GM21786 (cell line): ENCODE data around the gene MRPS24.

Source experiments
- ATAC-seq: cut with Tn5 transposase; IDR thresholded peaks from one replicate; pipeline ENCODE4 v1.9.1; 2021; ENCODE audit not compliant: unreplicated experiment

The MRPS24 gene

GRCh38 chr7:43877968-43878864, 8.9 kb upstream of the MRPS24 start:
- no peak for ATAC-seq

- no peak for ATAC-seq
These were observed 7.8 kb upstream of the MRPS24 start for GRCh38 chr7:43876976-43877745.

- no peak for ATAC-seq
These were observed 6.9 kb upstream of the MRPS24 start for GRCh38 chr7:43876241-43876640.

GRCh38 chr7:43873300-43873699, 4.0 kb upstream of the MRPS24 start:
- no peak for ATAC-seq

GRCh38 chr7:43872406-43873110, 3.2 kb upstream of the MRPS24 start:
- ATAC-seq, result no peak

GRCh38 chr7:43871064-43871463, 1.7 kb upstream of the MRPS24 start:
- ATAC-seq, result no peak

- ATAC-seq, result no peak
These were observed 999 bp upstream of the MRPS24 start for GRCh38 chr7:43870316-43870715.

GRCh38 chr7:43869867-43870240, 537 bp upstream of the MRPS24 start:
- ATAC-seq, result no peak

- ATAC-seq, result no peak
These were observed 674 bp downstream of the MRPS24 start for GRCh38 chr7:43868681-43869005.

- no peak for ATAC-seq
These were observed 1.1 kb downstream of the MRPS24 start for GRCh38 chr7:43868181-43868580.

GRCh38 chr7:43865277-43865676, 4.0 kb downstream of the MRPS24 start:
- no peak for ATAC-seq

- no peak for ATAC-seq
These were observed 5.2 kb downstream of the MRPS24 start for GRCh38 chr7:43864126-43864525.

GRCh38 chr7:43856996-43857395, 12.3 kb downstream of the MRPS24 start:
- ATAC-seq, result no peak

GRCh38 chr7:43856316-43856715, 13.0 kb downstream of the MRPS24 start:
- ATAC-seq, result no peak

- no peak for ATAC-seq
These were observed 14.1 kb downstream of the MRPS24 start for GRCh38 chr7:43855176-43855575.

GRCh38 chr7:43851805-43852204, 17.5 kb downstream of the MRPS24 start:
- no peak for ATAC-seq

- ATAC-seq, result no peak
These were observed 18.8 kb downstream of the MRPS24 start for GRCh38 chr7:43850348-43851116.

- ATAC-seq, result no peak
These were observed 20.3 kb downstream of the MRPS24 start for GRCh38 chr7:43849047-43849446.

- ATAC-seq, result no peak
These were observed 21.8 kb downstream of the MRPS24 start for GRCh38 chr7:43847496-43847895.

GRCh38 chr7:43844662-43845061, 24.7 kb downstream of the MRPS24 start:
- ATAC-seq, result no peak

GRCh38 chr7:43844257-43844656, 25.1 kb downstream of the MRPS24 start:
- no peak for ATAC-seq
